ENCODE data around the gene SLC35B1. TPM values are rescaled to one million over a fixed set of nuclear protein-coding genes. Genes with fewer than 3 reads are reported as not detected.

Gene SLC35B1
- total and polyA plus RNA-seq, 2 of the 4 experiments (the other 2 are of a cell fraction), result 66.4 to 86.2 TPM

GRCh38 chr17:49716668-49717364 is 9.1 kb upstream of the SLC35B1 start:
- H3K4me1 ChIP-seq (ENCODE audit: control insufficient read depth, insufficient read depth, low read length), result no peaks in the 10 kb centered on the region
- H4K8ac ChIP-seq (ENCODE audit: low read depth in 2 of 2, low read length in 2 of 2), result no peak overlapping the region
- no peak overlapping the region for H3K18ac ChIP-seq (ENCODE audit: low read depth, low read length)
- no peak overlapping the region for H4K5ac ChIP-seq (ENCODE audit: low read depth, low read length)
- in situ Hi-C loops (cut with MboI; ENCODE audit: low sequenced_read_pairs), result no loop called here
- H3K23ac ChIP-seq (ENCODE audit: low read depth, low read length), result no peak overlapping the region
- no peak overlapping the region for H2BK15ac ChIP-seq (ENCODE audit: low read depth, low read length)
- H3K9ac ChIP-seq (ENCODE audit: low read depth, low read length), result no peak overlapping the region
- no peak overlapping the region for H3K4ac ChIP-seq (ENCODE audit: low read depth, low read length)
- ATAC-seq (ENCODE audit: low read depth) (no peak), DNase-seq (no peak)
- dilution Hi-C loops (cut with HindIII; ENCODE audit: low sequenced_read_pairs, unreplicated experiment), result no loop called here
- H3K4me3 ChIP-seq (ENCODE audit: insufficient read depth, low read depth, low read length), result no peak overlapping the region
- ChIA-PET POLR2A (ENCODE audit: unreplicated experiment) (no interaction called here), CTCF (interaction anchor here (1.6 kb wide), 1 partner anchor 8 kb away, joined by 5 read pairs; no protein-coding TSS in a partner anchor)
- H4K91ac ChIP-seq (ENCODE audit: insufficient read depth, low read depth, low read length), result no peak overlapping the region
- H2BK120ac ChIP-seq (ENCODE audit: low read depth, low read length), result no peak overlapping the region
- H3K27ac ChIP-seq (ENCODE audit: insufficient read depth, low read length), result no peak overlapping the region
- H3K27me3 ChIP-seq (ENCODE audit: control insufficient read depth, insufficient read depth, low read length), result no peaks in the 10 kb centered on the region
- no peak overlapping the region for H3K14ac ChIP-seq (replicated peaks; ENCODE audit: low read depth, low read length)
- no peak overlapping the region for H2AFZ ChIP-seq (replicated peaks; ENCODE audit: low read length, poor library complexity)
- H3K36me3 ChIP-seq (ENCODE audit: control insufficient read depth, insufficient read depth, low read length), result peaks cover 6% of the 10 kb centered on the region; the same call in 1 of the 2 replicates
- WGBS, 2 experiments (ENCODE audit: extremely low coverage in 2 of 2, insufficient read length in 1 of 2), result no CpG with 5 or more reads among the region's 1 CpG
- H4K20me1 ChIP-seq (ENCODE audit: insufficient read depth, low read length), result no peaks in the 10 kb centered on the region
- no peaks in the 10 kb centered on the region for H3K79me1 ChIP-seq (ENCODE audit: low read depth in 1 of 2, low read length in 2 of 2)
- H3K4me2 ChIP-seq (ENCODE audit: low read depth, low read length), result no peak overlapping the region
- H3K56ac ChIP-seq (ENCODE audit: extremely low read depth, insufficient read depth, low read length), result no peak overlapping the region
- TF ChIP-seq, protein P1, sequence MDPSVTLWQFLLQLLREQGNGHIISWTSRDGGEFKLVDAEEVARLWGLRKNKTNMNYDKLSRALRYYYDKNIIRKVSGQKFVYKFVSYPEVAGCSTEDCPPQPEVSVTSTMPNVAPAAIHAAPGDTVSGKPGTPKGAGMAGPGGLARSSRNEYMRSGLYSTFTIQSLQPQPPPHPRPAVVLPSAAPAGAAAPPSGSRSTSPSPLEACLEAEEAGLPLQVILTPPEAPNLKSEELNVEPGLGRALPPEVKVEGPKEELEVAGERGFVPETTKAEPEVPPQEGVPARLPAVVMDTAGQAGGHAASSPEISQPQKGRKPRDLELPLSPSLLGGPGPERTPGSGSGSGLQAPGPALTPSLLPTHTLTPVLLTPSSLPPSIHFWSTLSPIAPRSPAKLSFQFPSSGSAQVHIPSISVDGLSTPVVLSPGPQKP (IDR thresholded peaks at IDR 0.05; ENCODE audit: borderline replicate concordance, low read depth, low read length), result no peak
- TF ChIP-seq CHD1 (IDR thresholded peaks at IDR 0.05; ENCODE audit: low read depth, low read length) (no peak), RAD21 (IDR thresholded peaks at IDR 0.05; ENCODE audit: low read length) (no peak), RCOR1 (IDR thresholded peaks at IDR 0.05; ENCODE audit: insufficient replicate concordance, low read length) (no peak), MXI1 (IDR thresholded peaks at IDR 0.05; ENCODE audit: borderline replicate concordance, low read depth, low read length) (no peak), SMC3 (IDR thresholded peaks at IDR 0.05; ENCODE audit: low read depth, low read length) (no peak), CTCF (conservative IDR thresholded peaks at IDR 0.05; ENCODE audit: low read depth, low read length) (no peak), CEBPB (IDR thresholded peaks at IDR 0.05; ENCODE audit: low read depth, low read length) (no peak)
- H2BK5ac ChIP-seq (ENCODE audit: low read depth, low read length, poor library complexity, severe bottlenecking), result no peak overlapping the region
- H2AK5ac ChIP-seq (ENCODE audit: low read depth, low read length), result no peak overlapping the region
- H2AK9ac ChIP-seq (replicated peaks; ENCODE audit: low read depth, low read length, poor library complexity), result no peak overlapping the region
- no peaks in the 10 kb centered on the region for H3K9me3 ChIP-seq (ENCODE audit: control insufficient read depth, insufficient read depth, low read length)
- BruUV-seq (replicated peaks), result no TSS peak
- H2BK20ac ChIP-seq (ENCODE audit: low read depth, low read length), result no peak overlapping the region
- intact Hi-C loops (cut with micrococcal nuclease), result no loop called here
- no peaks in the 10 kb centered on the region for H3K9me1 ChIP-seq (ENCODE audit: insufficient read depth, low read length)
